SH-SY5Y (cell line): Measurements from ENCODE around the gene SNAP29.

Source experiments
- GATA2 ChIP-seq: IDR thresholded peaks from 2 replicates; pipeline ENCODE4 v1.6.1; 2011; ENCODE audit warnings: mild to moderate bottlenecking, low read depth, low read length
- GATA3 ChIP-seq: IDR thresholded peaks from 2 replicates; pipeline ENCODE4 v1.6.1; 2011; ENCODE audit warnings: low read depth, mild to moderate bottlenecking, low read length, moderate library complexity

DNA sequence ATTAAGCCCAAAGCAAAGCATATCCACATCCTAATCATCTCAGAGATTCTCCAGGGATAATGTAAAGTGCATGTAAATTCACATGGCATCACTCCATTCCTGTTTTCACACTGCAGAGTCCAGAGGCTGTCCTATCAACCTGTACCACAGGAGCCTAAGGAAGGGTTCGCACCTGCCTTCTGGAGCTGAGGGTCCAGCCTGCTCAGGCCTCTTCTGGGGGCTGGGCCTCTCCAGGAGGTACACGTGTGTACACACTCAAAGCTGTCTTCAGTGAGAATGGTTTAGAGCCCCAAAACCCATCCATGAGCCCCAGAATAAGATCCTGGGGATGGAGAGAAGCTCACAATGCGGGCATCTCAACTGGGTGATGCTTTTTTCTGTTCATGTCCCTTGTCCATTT lies 24.1 kb upstream of the SNAP29 start:
- TF ChIP-seq GATA2 (no peak), GATA3 (no peak)
